ENCODE results near the gene GABBR1.

DNA sequence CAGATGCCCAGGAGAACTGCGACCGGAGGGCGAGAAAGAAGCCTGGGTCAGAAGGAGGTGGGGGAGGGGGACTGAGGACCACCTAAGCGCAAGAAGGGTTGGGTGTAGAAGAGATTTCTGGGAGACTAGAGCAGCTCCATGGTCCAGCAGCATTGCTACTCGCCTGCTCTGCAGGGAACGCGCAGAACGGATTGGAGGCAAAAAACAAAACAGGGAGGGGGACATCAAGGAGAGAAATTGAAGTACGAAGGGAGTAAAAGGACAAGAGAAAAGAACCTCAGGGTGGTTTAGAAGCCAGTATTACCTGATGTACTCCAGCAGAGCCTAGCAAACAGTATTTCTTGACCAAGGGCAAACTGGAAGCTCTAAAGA is 537 bp upstream of the GABBR1 start:
- TF ChIP-seq REST (IDR thresholded peaks at IDR 0.05; ENCODE audit: low read depth) (no peak), FOXM1 (IDR thresholded peaks at IDR 0.05; ENCODE audit: borderline replicate concordance, low read depth) (no peak), TAF1 (IDR thresholded peaks at IDR 0.05; ENCODE audit: low read depth) (no peak), CEBPB (IDR thresholded peaks at IDR 0.05) (no peak), YY1 (IDR thresholded peaks at IDR 0.05; ENCODE audit: low read depth) (no peak)
